ENCODE data around the gene OXT. TPM values are rescaled to one million over a fixed set of nuclear protein-coding genes. Genes with fewer than 3 reads are reported as not detected.

Gene OXT
- total and polyA plus RNA-seq, 2 donors (not counting 3 experiments of a cell fraction or from before 2014, with no cell fraction given): not detected

- Histone ChIP-seq H3K4me1 (ENCODE audit: control insufficient read depth, extremely low read depth, insufficient read depth, low read length) (peaks cover 4% of the 10 kb centered on the region), H3K9me3 (replicated peaks; ENCODE audit: control insufficient read depth, insufficient read depth, low read length) (no peaks in the 10 kb centered on the region), H3K9ac (replicated peaks; ENCODE audit: extremely low read depth, insufficient read depth, low read length) (no peak overlapping the region), H3K27me3 (ENCODE audit: control insufficient read depth in 2 of 2, insufficient read depth in 2 of 2, low read length in 2 of 2) (no peaks in the 10 kb centered on the region), H3K27ac (ENCODE audit: insufficient read depth, low read depth, low read length) (no peak overlapping the region), H3K36me3 (ENCODE audit: control insufficient read depth in 2 of 2, extremely low read depth in 1 of 2, insufficient read depth in 2 of 2, low read length in 2 of 2) (peaks cover 9 to 44% of the 10 kb centered on the region in 2 experiments), H2AFZ (ENCODE audit: low read depth, low read length) (no peak overlapping the region), H3K9me1 (replicated peaks; ENCODE audit: control insufficient read depth, extremely low read depth, insufficient read depth, low read length) (no peaks in the 10 kb centered on the region), H4K20me1 (replicated peaks; ENCODE audit: control insufficient read depth, extremely low read depth, insufficient read depth, low read length) (no peaks in the 10 kb centered on the region), H3K4me3 (replicated peaks in 1 of 3; ENCODE audit: insufficient read depth in 1 of 3, low read depth in 1 of 3, low read length in 3 of 3) (no peak overlapping the region), H3K4me2 (ENCODE audit: insufficient read depth, low read length) (no peak overlapping the region), H3K79me2 (ENCODE audit: control insufficient read depth, insufficient read depth, low read length) (no peaks in the 10 kb centered on the region)
- intact Hi-C loops (cut with micrococcal nuclease) (no loop called here), dilution Hi-C loops (cut with MboI; ENCODE audit: extremely low pct_ligation_motif_present, low sequenced_read_pairs) (no loop called here)
- BruUV-seq (replicated peaks): no TSS peak
- TF ChIP-seq MYC (IDR thresholded peaks at IDR 0.05; ENCODE audit: low read depth, low read length) (no peak), POLR2AphosphoS5 (IDR thresholded peaks at IDR 0.05; ENCODE audit: insufficient read depth, low read depth, low read length) (no peak), GATA2 (IDR thresholded peaks at IDR 0.05; ENCODE audit: insufficient read depth, insufficient read length, low read depth, low read length) (no peak), CTCF (IDR thresholded peaks at IDR 0.05; ENCODE audit: extremely low read depth in 1 of 2, insufficient read depth in 1 of 2, low read depth in 1 of 2, low read length in 2 of 2) (no peak), JUN (IDR thresholded peaks at IDR 0.05; ENCODE audit: borderline replicate concordance, insufficient read depth, insufficient read length, low read depth) (no peak), FOS (IDR thresholded peaks at IDR 0.05; ENCODE audit: borderline replicate concordance, insufficient read depth, low read length) (no peak)
- ChIA-PET CTCF (no interaction called here), POLR2A (no interaction called here)
- DNase-seq (ENCODE audit: low read depth, low spot score): no peak
- no peak for FAIRE-seq
These were observed 33.8 kb upstream of the OXT start for GRCh38 chr20:3037654-3038053.

DNA sequence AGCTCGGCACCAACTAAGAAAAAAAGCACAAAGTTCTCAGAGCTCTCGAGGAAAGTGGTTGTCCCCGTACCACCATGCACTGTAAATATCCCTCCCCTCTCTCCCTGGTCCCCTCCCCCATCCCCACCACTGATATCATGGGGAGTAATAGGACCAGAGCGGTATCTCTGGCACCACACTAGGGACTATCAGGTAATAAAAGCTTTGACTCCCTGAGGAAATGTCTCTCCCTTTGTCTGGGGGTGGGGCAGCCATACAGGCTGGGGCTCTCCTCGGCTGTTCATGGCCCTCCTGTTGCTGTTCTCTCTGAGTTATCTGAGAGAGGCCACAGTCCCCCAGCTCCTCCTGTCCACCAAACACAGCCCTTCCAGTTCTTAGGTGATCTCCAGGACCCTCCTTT lies 33.0 kb upstream of the OXT start:
- Histone ChIP-seq H3K27ac (ENCODE audit: insufficient read depth, low read depth, low read length) (no peak overlapping the region), H3K9ac (replicated peaks; ENCODE audit: extremely low read depth, insufficient read depth, low read length) (no peak overlapping the region), H3K4me2 (ENCODE audit: insufficient read depth, low read length) (no peak overlapping the region), H2AFZ (ENCODE audit: low read depth, low read length) (no peak overlapping the region), H3K36me3 (ENCODE audit: control insufficient read depth in 2 of 2, extremely low read depth in 1 of 2, insufficient read depth in 2 of 2, low read length in 2 of 2) (peaks cover 9 to 41% of the 10 kb centered on the region in 2 experiments), H3K79me2 (ENCODE audit: control insufficient read depth, insufficient read depth, low read length) (no peaks in the 10 kb centered on the region), H3K9me1 (replicated peaks; ENCODE audit: control insufficient read depth, extremely low read depth, insufficient read depth, low read length) (no peaks in the 10 kb centered on the region), H3K9me3 (replicated peaks; ENCODE audit: control insufficient read depth, insufficient read depth, low read length) (no peaks in the 10 kb centered on the region), H4K20me1 (replicated peaks; ENCODE audit: control insufficient read depth, extremely low read depth, insufficient read depth, low read length) (no peaks in the 10 kb centered on the region), H3K4me3 (replicated peaks in 1 of 3; ENCODE audit: insufficient read depth in 1 of 3, low read depth in 1 of 3, low read length in 3 of 3) (no peak overlapping the region), H3K27me3 (ENCODE audit: control insufficient read depth in 2 of 2, insufficient read depth in 2 of 2, low read length in 2 of 2) (no peaks in the 10 kb centered on the region), H3K4me1 (ENCODE audit: control insufficient read depth, extremely low read depth, insufficient read depth, low read length) (peaks cover 4% of the 10 kb centered on the region)
- intact Hi-C loops (cut with micrococcal nuclease) (no loop called here), dilution Hi-C loops (cut with MboI; ENCODE audit: extremely low pct_ligation_motif_present, low sequenced_read_pairs) (no loop called here)
- TF ChIP-seq, protein P1, sequence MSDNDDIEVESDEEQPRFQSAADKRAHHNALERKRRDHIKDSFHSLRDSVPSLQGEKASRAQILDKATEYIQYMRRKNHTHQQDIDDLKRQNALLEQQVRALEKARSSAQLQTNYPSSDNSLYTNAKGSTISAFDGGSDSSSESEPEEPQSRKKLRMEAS (IDR thresholded peaks at IDR 0.05; ENCODE audit: insufficient read depth, insufficient read length): no peak
- TF ChIP-seq GATA2 (IDR thresholded peaks at IDR 0.05; ENCODE audit: insufficient read depth, insufficient read length, low read depth, low read length) (no peak), FOS (IDR thresholded peaks at IDR 0.05; ENCODE audit: borderline replicate concordance, insufficient read depth, low read length) (no peak), POLR2A (IDR thresholded peaks at IDR 0.05; ENCODE audit: low read depth, low read length) (no peak), CTCF (IDR thresholded peaks at IDR 0.05; ENCODE audit: extremely low read depth in 1 of 2, insufficient read depth in 1 of 2, low read depth in 1 of 2, low read length in 2 of 2) (no peak), POLR2AphosphoS5 (IDR thresholded peaks at IDR 0.05; ENCODE audit: insufficient read depth, low read depth, low read length) (no peak), EZH2 (IDR thresholded peaks at IDR 0.05; ENCODE audit: borderline replicate concordance, low read depth, low read length, severe bottlenecking) (no peak), MYC (IDR thresholded peaks at IDR 0.05; ENCODE audit: low read depth, low read length) (no peak), JUN (IDR thresholded peaks at IDR 0.05; ENCODE audit: borderline replicate concordance, insufficient read depth, insufficient read length, low read depth) (no peak)
- DNase-seq (ENCODE audit: low read depth, low spot score) (no peak), FAIRE-seq (no peak)
- BruUV-seq (replicated peaks): no TSS peak
- POLR2A ChIA-PET: no interaction called here
- CTCF ChIA-PET: no interaction called here

Measured in endothelial cell of umbilical vein (primary cell).